HepG2 (cell line): Measurements from ENCODE around the gene ASB16. TPM values are rescaled to one million over a fixed set of nuclear protein-coding genes. Genes with fewer than 3 reads are reported as not detected.

Experiments
- ELK4 ChIP-seq: sonication (generic); formaldehyde crosslinking; IDR thresholded peaks from 2 replicates; pipeline ENCODE4 v1.9.0; 2021; ENCODE audit warnings: missing genetic modification reagents, borderline replicate concordance
- KMT2A ChIP-seq: sonication (generic); formaldehyde crosslinking; IDR thresholded peaks from 2 replicates; pipeline ENCODE4 v1.4.0; 2020; ENCODE audit warnings: missing genetic modification reagents
- MAZ ChIP-seq, 2 experiments: sonication (generic) in 1 of 2; formaldehyde crosslinking in 1 of 2; IDR thresholded peaks; 2 replicates each; pipeline versions ENCODE4 v1.5.0 to v1.6.1; 2012 to 2020; ENCODE audit warnings: low read depth in 2 of 2, mild to moderate bottlenecking in 2 of 2, borderline replicate concordance in 1 of 2, improper control_type of control experiment in 1 of 2, low read length in 1 of 2, missing genetic modification reagents in 1 of 2, moderate library complexity in 1 of 2
- MTA1 ChIP-seq: sonication (generic); formaldehyde crosslinking; IDR thresholded peaks from 2 replicates; pipeline ENCODE4 v1.4.0; 2020; ENCODE audit warnings: missing genetic modification reagents, mild to moderate bottlenecking, borderline replicate concordance
- RBFOX2 ChIP-seq: fragments of 200-400 bp; formaldehyde crosslinking; IDR thresholded peaks from 2 replicates; pipeline ENCODE4 v1.6.1; 2017; ENCODE audit warnings: low read depth, mild to moderate bottlenecking, low read length
- TBX3 ChIP-seq: fragments of 450-650 bp; IDR thresholded peaks from 2 replicates; pipeline ENCODE4 v1.6.1; 2017; ENCODE audit warnings: antibody characterized with exemption, mild to moderate bottlenecking, inconsistent platforms, borderline replicate concordance
- THAP9 ChIP-seq: sonication (generic); formaldehyde crosslinking; IDR thresholded peaks from 2 replicates; pipeline ENCODE4; 2020; ENCODE audit warnings: missing genetic modification reagents, mild to moderate bottlenecking, borderline replicate concordance
- ZNF317 ChIP-seq: sonication (generic); formaldehyde crosslinking; IDR thresholded peaks from 2 replicates; pipeline ENCODE4 v1.5.0; 2020; ENCODE audit warnings: mild to moderate bottlenecking, missing genetic modification reagents
- ZNF431 ChIP-seq: sonication (generic); formaldehyde crosslinking; IDR thresholded peaks from 2 replicates; pipeline ENCODE4 v1.9.0; 2022; ENCODE audit warnings: missing genetic modification reagents, low read depth, mild to moderate bottlenecking, borderline replicate concordance
- ZNF501 ChIP-seq: sonication (generic); formaldehyde crosslinking; IDR thresholded peaks from 2 replicates; pipeline ENCODE4 v1.5.1; 2020; ENCODE audit warnings: mild to moderate bottlenecking, moderate library complexity, missing genetic modification reagents
- ZNF543 ChIP-seq: sonication (generic); formaldehyde crosslinking; IDR thresholded peaks from 2 replicates; pipeline ENCODE4 v1.4.0; 2020; ENCODE audit warnings: mild to moderate bottlenecking, missing genetic modification reagents
- ZSCAN20 ChIP-seq: sonication (generic); formaldehyde crosslinking; IDR thresholded peaks from 2 replicates; pipeline ENCODE4 v1.4.0; 2020; ENCODE audit warnings: missing genetic modification reagents, mild to moderate bottlenecking, borderline replicate concordance
- ZSCAN22 ChIP-seq: sonication (generic); formaldehyde crosslinking; IDR thresholded peaks from 2 replicates; pipeline ENCODE4 v1.4.0; 2020; ENCODE audit warnings: mild to moderate bottlenecking, missing genetic modification reagents
- polyA plus RNA-seq, 8 experiments: library from polyadenylated mRNA; depleted of rRNA in 3 of 8; stranded (reverse) in 7 of 8; unstranded in 1 of 8; fragments of >200 nt; fragmentation: Illumina TruSeq in 4 of 8; extraction: Trizol in 4 of 8; gene quantifications; 2 replicates each; pipeline versions ENCODE4 v1.2.1 to v1.2.3, GENCODE V29; 2011 to 2016; ENCODE audit warnings: low read depth in 4 of 8, missing spikeins in 1 of 8, mixed read lengths in 1 of 8; ENCODE audit not compliant: insufficient read depth in 1 of 8
- total RNA-seq, 5 experiments: library from RNA; depleted of rRNA; stranded (reverse); fragments of >200 nt; fragmentation: Illumina TruSeq; extraction: Trizol; gene quantifications; 2 replicates each; pipeline ENCODE4 v1.2.3, GENCODE V29; 2016; ENCODE audit warnings: low read depth in 1 of 5
- TF ChIP-seq, protein P1 (sequence below): IDR thresholded peaks from 2 replicates; pipeline ENCODE4 v1.6.1; 2016; ENCODE audit warnings: low read depth, control low read depth
- TF ChIP-seq, protein P2 (sequence below): sonication (generic); formaldehyde crosslinking; conservative IDR thresholded peaks from 2 replicates; pipeline ENCODE4 v1.4.0; 2020; ENCODE audit warnings: missing genetic modification reagents
- TF ChIP-seq, protein P3 (sequence below): sonication (generic); formaldehyde crosslinking; IDR thresholded peaks from 2 replicates; pipeline ENCODE4 v1.5.1; 2020; ENCODE audit warnings: mild to moderate bottlenecking, missing genetic modification reagents, borderline replicate concordance

ASB16 gene
- total and polyA plus RNA-seq, 2 of the 13 experiments (the other 11 are each of a cell fraction or from before 2014, with no cell fraction given) = 0.07 TPM; not detected in 1

DNA sequence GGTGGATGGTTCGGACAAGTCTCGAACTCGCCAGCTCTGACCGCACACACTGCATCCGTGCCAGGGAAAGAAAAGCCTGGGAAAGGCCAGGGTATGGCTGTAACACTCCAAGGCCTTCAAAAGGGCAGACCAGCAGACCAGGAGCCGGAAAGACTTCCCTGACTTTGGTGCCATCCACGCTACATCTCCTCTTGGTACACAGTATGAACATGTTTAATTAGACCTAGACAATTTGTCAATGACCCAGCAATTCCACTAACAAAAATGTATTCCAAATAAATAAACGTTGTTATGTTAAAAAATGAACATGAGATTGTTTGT lies 46.4 kb upstream of the ASB16 start (continued):
- TF ChIP-seq MAZ (IDR thresholded peaks at IDR 0.05; ENCODE audit: borderline replicate concordance, low read depth, low read length) (no peak), MAZ (CRISPR knock-in tag; IDR thresholded peaks at IDR 0.05; ENCODE audit: low read depth) (no peak), KMT2A (CRISPR knock-in tag) (0 out of 2 replicates have a peak, but pooled peaks have one; percentile 17), TBX3 (no peak), RBFOX2 (no peak), ZNF317 (CRISPR knock-in tag) (0 out of 2 replicates have a peak, but pooled peaks have one; percentile 9), ZSCAN22 (CRISPR knock-in tag) (0 out of 2 replicates have a peak, but pooled peaks have one; percentile 37), ZSCAN20 (CRISPR knock-in tag) (peak; percentile 16; the same call in 1 of the 2 replicates), THAP9 (CRISPR knock-in tag) (peak; percentile 74; the same call in 1 of the 2 replicates), MTA1 (CRISPR knock-in tag) (0 out of 2 replicates have a peak, but pooled peaks have one; percentile 12), ZNF543 (CRISPR knock-in tag) (0 out of 2 replicates have a peak, but pooled peaks have one; percentile 20), ZNF501 (CRISPR knock-in tag) (peak; percentile 78), ZNF431 (CRISPR knock-in tag) (peak; percentile 28; the same call in 1 of the 2 replicates), ELK4 (CRISPR knock-in tag) (no peak)
- TF ChIP-seq, protein P1, sequence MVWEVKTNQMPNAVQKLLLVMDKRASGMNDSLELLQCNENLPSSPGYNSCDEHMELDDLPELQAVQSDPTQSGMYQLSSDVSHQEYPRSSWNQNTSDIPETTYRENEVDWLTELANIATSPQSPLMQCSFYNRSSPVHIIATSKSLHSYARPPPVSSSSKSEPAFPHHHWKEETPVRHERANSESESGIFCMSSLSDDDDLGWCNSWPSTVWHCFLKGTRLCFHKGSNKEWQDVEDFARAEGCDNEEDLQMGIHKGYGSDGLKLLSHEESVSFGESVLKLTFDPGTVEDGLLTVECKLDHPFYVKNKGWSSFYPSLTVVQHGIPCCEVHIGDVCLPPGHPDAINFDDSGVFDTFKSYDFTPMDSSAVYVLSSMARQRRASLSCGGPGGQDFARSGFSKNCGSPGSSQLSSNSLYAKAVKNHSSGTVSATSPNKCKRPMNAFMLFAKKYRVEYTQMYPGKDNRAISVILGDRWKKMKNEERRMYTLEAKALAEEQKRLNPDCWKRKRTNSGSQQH (CRISPR knock-in tag) = no peak
- TF ChIP-seq, protein P2, sequence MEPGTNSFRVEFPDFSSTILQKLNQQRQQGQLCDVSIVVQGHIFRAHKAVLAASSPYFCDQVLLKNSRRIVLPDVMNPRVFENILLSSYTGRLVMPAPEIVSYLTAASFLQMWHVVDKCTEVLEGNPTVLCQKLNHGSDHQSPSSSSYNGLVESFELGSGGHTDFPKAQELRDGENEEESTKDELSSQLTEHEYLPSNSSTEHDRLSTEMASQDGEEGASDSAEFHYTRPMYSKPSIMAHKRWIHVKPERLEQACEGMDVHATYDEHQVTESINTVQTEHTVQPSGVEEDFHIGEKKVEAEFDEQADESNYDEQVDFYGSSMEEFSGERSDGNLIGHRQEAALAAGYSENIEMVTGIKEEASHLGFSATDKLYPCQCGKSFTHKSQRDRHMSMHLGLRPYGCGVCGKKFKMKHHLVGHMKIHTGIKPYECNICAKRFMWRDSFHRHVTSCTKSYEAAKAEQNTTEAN (CRISPR knock-in tag) = 0 out of 2 replicates have a peak, but pooled peaks have one; percentile 12
- TF ChIP-seq, protein P3, sequence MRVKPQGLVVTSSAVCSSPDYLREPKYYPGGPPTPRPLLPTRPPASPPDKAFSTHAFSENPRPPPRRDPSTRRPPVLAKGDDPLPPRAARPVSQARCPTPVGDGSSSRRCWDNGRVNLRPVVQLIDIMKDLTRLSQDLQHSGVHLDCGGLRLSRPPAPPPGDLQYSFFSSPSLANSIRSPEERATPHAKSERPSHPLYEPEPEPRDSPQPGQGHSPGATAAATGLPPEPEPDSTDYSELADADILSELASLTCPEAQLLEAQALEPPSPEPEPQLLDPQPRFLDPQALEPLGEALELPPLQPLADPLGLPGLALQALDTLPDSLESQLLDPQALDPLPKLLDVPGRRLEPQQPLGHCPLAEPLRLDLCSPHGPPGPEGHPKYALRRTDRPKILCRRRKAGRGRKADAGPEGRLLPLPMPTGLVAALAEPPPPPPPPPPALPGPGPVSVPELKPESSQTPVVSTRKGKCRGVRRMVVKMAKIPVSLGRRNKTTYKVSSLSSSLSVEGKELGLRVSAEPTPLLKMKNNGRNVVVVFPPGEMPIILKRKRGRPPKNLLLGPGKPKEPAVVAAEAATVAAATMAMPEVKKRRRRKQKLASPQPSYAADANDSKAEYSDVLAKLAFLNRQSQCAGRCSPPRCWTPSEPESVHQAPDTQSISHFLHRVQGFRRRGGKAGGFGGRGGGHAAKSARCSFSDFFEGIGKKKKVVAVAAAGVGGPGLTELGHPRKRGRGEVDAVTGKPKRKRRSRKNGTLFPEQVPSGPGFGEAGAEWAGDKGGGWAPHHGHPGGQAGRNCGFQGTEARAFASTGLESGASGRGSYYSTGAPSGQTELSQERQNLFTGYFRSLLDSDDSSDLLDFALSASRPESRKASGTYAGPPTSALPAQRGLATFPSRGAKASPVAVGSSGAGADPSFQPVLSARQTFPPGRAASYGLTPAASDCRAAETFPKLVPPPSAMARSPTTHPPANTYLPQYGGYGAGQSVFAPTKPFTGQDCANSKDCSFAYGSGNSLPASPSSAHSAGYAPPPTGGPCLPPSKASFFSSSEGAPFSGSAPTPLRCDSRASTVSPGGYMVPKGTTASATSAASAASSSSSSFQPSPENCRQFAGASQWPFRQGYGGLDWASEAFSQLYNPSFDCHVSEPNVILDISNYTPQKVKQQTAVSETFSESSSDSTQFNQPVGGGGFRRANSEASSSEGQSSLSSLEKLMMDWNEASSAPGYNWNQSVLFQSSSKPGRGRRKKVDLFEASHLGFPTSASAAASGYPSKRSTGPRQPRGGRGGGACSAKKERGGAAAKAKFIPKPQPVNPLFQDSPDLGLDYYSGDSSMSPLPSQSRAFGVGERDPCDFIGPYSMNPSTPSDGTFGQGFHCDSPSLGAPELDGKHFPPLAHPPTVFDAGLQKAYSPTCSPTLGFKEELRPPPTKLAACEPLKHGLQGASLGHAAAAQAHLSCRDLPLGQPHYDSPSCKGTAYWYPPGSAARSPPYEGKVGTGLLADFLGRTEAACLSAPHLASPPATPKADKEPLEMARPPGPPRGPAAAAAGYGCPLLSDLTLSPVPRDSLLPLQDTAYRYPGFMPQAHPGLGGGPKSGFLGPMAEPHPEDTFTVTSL (CRISPR knock-in tag) = no peak; the same call in 1 of the 2 replicates
